GM23248 (cell line): Measurements from ENCODE around the gene GLT6D1. TPM values are rescaled to one million over a fixed set of nuclear protein-coding genes. Genes with fewer than 3 reads are reported as not detected.

Experiments used
- DNase-seq: peaks from one replicate; pipeline ENCODE4 v3.0.0-alpha.2; 2015
- H2AFZ ChIP-seq: fragments of 200-600 bp; sonication (generic); 2 replicates; pipeline ENCODE4 v1.6.1; 2016; ENCODE audit warnings: antibody characterized with exemption
- H3F3A ChIP-seq: fragments of 200-600 bp; sonication (generic); 2 replicates; pipeline ENCODE4 v1.6.1; 2016; ENCODE audit warnings: mild to moderate bottlenecking, antibody characterized with exemption, mixed run types; ENCODE audit not compliant: insufficient read depth
- H3K27ac ChIP-seq: fragments of 200-600 bp; sonication (generic); 2 replicates; pipeline ENCODE4 v1.5.1; 2016; ENCODE audit warnings: mild to moderate bottlenecking
- H3K27me3 ChIP-seq: fragments of 200-600 bp; sonication (generic); replicated peaks from 2 replicates; pipeline ENCODE4 v1.6.1; 2016; ENCODE audit warnings: mild to moderate bottlenecking; ENCODE audit not compliant: insufficient read depth
- H3K36me3 ChIP-seq: fragments of 200-600 bp; sonication (generic); 2 replicates; pipeline ENCODE4 v1.6.1; 2016; ENCODE audit warnings: low read depth, mild to moderate bottlenecking
- H3K4me1 ChIP-seq: fragments of 200-600 bp; sonication (generic); 2 replicates; pipeline ENCODE4 v1.6.1; 2016; ENCODE audit warnings: mild to moderate bottlenecking; ENCODE audit not compliant: insufficient read depth
- H3K4me2 ChIP-seq: fragments of 200-600 bp; sonication (generic); one replicate; pipeline ENCODE4 v1.6.1; 2016; ENCODE audit warnings: mild to moderate bottlenecking; ENCODE audit not compliant: unreplicated experiment
- H3K4me3 ChIP-seq: fragments of 200-600 bp; sonication (generic); 2 replicates; pipeline ENCODE4 v1.5.1; 2016; ENCODE audit warnings: mild to moderate bottlenecking
- H3K79me2 ChIP-seq: fragments of 200-600 bp; sonication (generic); 2 replicates; pipeline ENCODE4 v1.6.1; 2016; ENCODE audit warnings: mild to moderate bottlenecking; ENCODE audit not compliant: insufficient read depth
- H3K9ac ChIP-seq: fragments of 200-600 bp; sonication (generic); 2 replicates; pipeline ENCODE4 v1.6.1; 2016; ENCODE audit warnings: mild to moderate bottlenecking
- H3K9me2 ChIP-seq: fragments of 200-600 bp; sonication (generic); 2 replicates; pipeline ENCODE4 v1.6.1; 2016; ENCODE audit warnings: mixed run types, mild to moderate bottlenecking, moderate library complexity; ENCODE audit not compliant: insufficient read depth
- H3K9me3 ChIP-seq: fragments of 200-600 bp; sonication (generic); one replicate; pipeline ENCODE4 v1.6.1; 2017; ENCODE audit warnings: low read depth
- H4K20me1 ChIP-seq: fragments of 200-600 bp; sonication (generic); 2 replicates; pipeline ENCODE4 v1.6.0; 2016; ENCODE audit not compliant: insufficient read depth
- EZH2 ChIP-seq: fragments of 200-600 bp; sonication (generic); IDR thresholded peaks from 2 replicates; pipeline ENCODE4 v1.6.1; 2018; ENCODE audit warnings: antibody characterized with exemption, mild to moderate bottlenecking; ENCODE audit not compliant: insufficient read depth, poor library complexity, severe bottlenecking
- EZH2phosphoT487 ChIP-seq: fragments of 200-600 bp; sonication (generic); IDR thresholded peaks from 2 replicates; pipeline ENCODE4 v1.6.1; 2018; ENCODE audit warnings: antibody characterized with exemption, moderate library complexity, mild to moderate bottlenecking, low read depth; ENCODE audit not compliant: insufficient read depth
- WGBS, 2 experiments: methylation state at CpG; one replicate each; pipeline ENCODE4 v1.1.6; 2015 to 2017; ENCODE audit warnings: low lambda C conversion rate in 2 of 2, low coverage in 1 of 2; ENCODE audit errors: missing lambda C conversion rate in 2 of 2; 5-methylcytosine and 5-hydroxymethylcytosine counted together
- in situ Hi-C: fragments of 300-500 bp; cut with MboI; formaldehyde crosslinking; loops from 2 replicates; pipeline ENCODE4 v1.15.0; 2020
- polyA plus RNA-seq: library from polyadenylated mRNA; unstranded; fragments of >200 nt; fragmentation: Nextera tagmentation; extraction: Ambion mirVana; gene quantifications from 2 replicates; pipeline ENCODE4 v1.2.1, GENCODE V29; 2016
- total RNA-seq: library from RNA; depleted of rRNA; stranded (reverse); fragments of >200 nt; shearing (Covaris generic); gene quantifications from 2 replicates; pipeline ENCODE4 v1.2.3, GENCODE V29; 2014

The GLT6D1 gene
- total and polyA plus RNA-seq, 2 experiments from 2014 or later: not detected

GRCh38 chr9:135649508-135649907 is 10.2 kb upstream of the GLT6D1 start:
- DNase-seq: no peak
- Histone ChIP-seq H3K79me2 (no peaks in the 10 kb centered on the region), H3K9me3 (peaks cover 6% of the 10 kb centered on the region), H3K27ac (no peak overlapping the region), H3K9ac (no peak overlapping the region), H3K4me1 (no peaks in the 10 kb centered on the region), H3K4me3 (no peak overlapping the region), H2AFZ (no peak overlapping the region), H3K27me3 (peaks cover 9% of the 10 kb centered on the region; the same call in 1 of the 2 replicates), H3K4me2 (no peak overlapping the region), H3K36me3 (no peaks in the 10 kb centered on the region), H3F3A (no peaks in the 10 kb centered on the region), H4K20me1 (no peaks in the 10 kb centered on the region), H3K9me2 (no peaks in the 10 kb centered on the region)
- in situ Hi-C loops: no loop called here
- no peak for TF ChIP-seq EZH2phosphoT487
- TF ChIP-seq EZH2: no peak
- 49 to 57% methylated on average over 2 of the region's 2 CpGs for WGBS, 2 experiments

GRCh38 chr9:135648494-135649410 is 9.4 kb upstream of the GLT6D1 start:
- H3K4me3 ChIP-seq: no peak overlapping the region
- no peaks in the 10 kb centered on the region for H3K9me2 ChIP-seq
- no peaks in the 10 kb centered on the region for H3K79me2 ChIP-seq
- no peak overlapping the region for H3K9ac ChIP-seq
- no peaks in the 10 kb centered on the region for H3K36me3 ChIP-seq
- in situ Hi-C loops: no loop called here
- 0 out of 2 replicates have a peak, but pooled peaks cover 3% of the 10 kb centered on the region for H3K27me3 ChIP-seq
- no peaks in the 10 kb centered on the region for H3F3A ChIP-seq
- no peak overlapping the region for H3K4me2 ChIP-seq
- no peak overlapping the region for H2AFZ ChIP-seq
- no peak overlapping the region for H3K27ac ChIP-seq
- no peak for DNase-seq
- H3K9me3 ChIP-seq: peaks cover 6% of the 10 kb centered on the region
- no peak for TF ChIP-seq EZH2phosphoT487
- TF ChIP-seq EZH2: no peak
- no peaks in the 10 kb centered on the region for H4K20me1 ChIP-seq
- no peaks in the 10 kb centered on the region for H3K4me1 ChIP-seq
- whole genome bisulfite sequencing, 2 experiments: 42 to 47% methylated on average over 10 of the region's 10 CpGs

GRCh38 chr9:135647884-135648283 is 8.5 kb upstream of the GLT6D1 start:
- 21 to 34% methylated on average over 4 of the region's 4 CpGs for WGBS, 2 experiments
- TF ChIP-seq EZH2phosphoT487: no peak
- TF ChIP-seq EZH2: no peak
- in situ Hi-C loops: no loop called here
- H4K20me1 ChIP-seq: no peaks in the 10 kb centered on the region
- H3K27ac ChIP-seq: no peak overlapping the region
- no peaks in the 10 kb centered on the region for H3K4me1 ChIP-seq
- H3K4me3 ChIP-seq: no peak overlapping the region
- H3K4me2 ChIP-seq: no peak overlapping the region
- no peak overlapping the region for H2AFZ ChIP-seq
- no peaks in the 10 kb centered on the region for H3K9me2 ChIP-seq
- DNase-seq: no peak
- H3K36me3 ChIP-seq: no peaks in the 10 kb centered on the region
- no peaks in the 10 kb centered on the region for H3K79me2 ChIP-seq
- H3K9ac ChIP-seq: no peak overlapping the region
- no peaks in the 10 kb centered on the region for H3F3A ChIP-seq
- H3K9me3 ChIP-seq: peaks cover 6% of the 10 kb centered on the region
- H3K27me3 ChIP-seq: no peaks in the 10 kb centered on the region

- H3K9me3 ChIP-seq: peaks cover 6% of the 10 kb centered on the region
- no peaks in the 10 kb centered on the region for H3K9me2 ChIP-seq
- in situ Hi-C loops: no loop called here
- no peak overlapping the region for H3K9ac ChIP-seq
- H3K4me2 ChIP-seq: no peak overlapping the region
- no peak for DNase-seq
- no peaks in the 10 kb centered on the region for H3K4me1 ChIP-seq
- 20 to 26% methylated on average over 5 of the region's 5 CpGs for WGBS, 2 experiments
- H4K20me1 ChIP-seq: no peaks in the 10 kb centered on the region
- no peaks in the 10 kb centered on the region for H3K36me3 ChIP-seq
- no peak overlapping the region for H2AFZ ChIP-seq
- H3K27ac ChIP-seq: no peak overlapping the region
- H3F3A ChIP-seq: no peaks in the 10 kb centered on the region
- H3K27me3 ChIP-seq: no peaks in the 10 kb centered on the region
- H3K79me2 ChIP-seq: no peaks in the 10 kb centered on the region
- TF ChIP-seq EZH2phosphoT487 (no peak), EZH2 (no peak)
- H3K4me3 ChIP-seq: no peak overlapping the region
Measured at GRCh38 chr9:135644631-135645218, 5.4 kb upstream of the GLT6D1 start.
